Measurements from ENCODE around the gene NOC3L.

NOC3L gene

GRCh38 chr10:94344522-94345122, 18.1 kb downstream of the NOC3L start:
- Histone ChIP-seq H3K9ac (no peak overlapping the region), H3K9me3 (no peaks in the 10 kb centered on the region), H3K27ac (no peak overlapping the region), H4K20me1 (no peaks in the 10 kb centered on the region), H3K4me2 (no peak overlapping the region), H3K36me3 (peaks cover 71% of the 10 kb centered on the region), H3K4me1 (no peaks in the 10 kb centered on the region; the same call in 1 of the 2 replicates), H3K27me3 (no peaks in the 10 kb centered on the region), H3K4me3 (no peak overlapping the region)
- no peak for TF ChIP-seq Cebpa-rat (IDR thresholded peaks at IDR 0.05)

- Histone ChIP-seq H4K20me1 (no peaks in the 10 kb centered on the region), H3K9ac (no peak overlapping the region), H3K4me1 (no peaks in the 10 kb centered on the region), H3K27me3 (no peaks in the 10 kb centered on the region), H3K4me2 (no peak overlapping the region), H3K4me3 (no peak overlapping the region), H3K27ac (no peak overlapping the region), H3K9me3 (no peaks in the 10 kb centered on the region), H3K36me3 (peaks cover 78% of the 10 kb centered on the region)
- TF ChIP-seq Cebpa-rat (IDR thresholded peaks at IDR 0.05): no peak
These were observed 19.6 kb downstream of the NOC3L start for GRCh38 chr10:94343151-94343550.

GRCh38 chr10:94334857-94335256, 27.9 kb downstream of the NOC3L start:
- no peak overlapping the region for H3K9ac ChIP-seq
- no peak overlapping the region for H3K4me2 ChIP-seq
- TF ChIP-seq Cebpa-rat (IDR thresholded peaks at IDR 0.05): no peak
- peaks cover 94% of the 10 kb centered on the region for H3K36me3 ChIP-seq
- H3K9me3 ChIP-seq: no peaks in the 10 kb centered on the region
- no peaks in the 10 kb centered on the region for H3K4me1 ChIP-seq
- H3K4me3 ChIP-seq: no peak overlapping the region
- H3K27ac ChIP-seq: no peak overlapping the region
- no peaks in the 10 kb centered on the region for H3K27me3 ChIP-seq
- H4K20me1 ChIP-seq: no peaks in the 10 kb centered on the region

GRCh38 chr10:94333051-94333450, 29.7 kb downstream of the NOC3L start:
- Histone ChIP-seq H3K27me3 (no peaks in the 10 kb centered on the region), H3K9me3 (no peaks in the 10 kb centered on the region), H3K4me2 (no peak overlapping the region), H3K4me3 (no peak overlapping the region), H4K20me1 (no peaks in the 10 kb centered on the region), H3K9ac (no peak overlapping the region), H3K4me1 (no peaks in the 10 kb centered on the region), H3K27ac (no peak overlapping the region), H3K36me3 (peaks cover 90% of the 10 kb centered on the region)
- no peak for TF ChIP-seq Cebpa-rat (IDR thresholded peaks at IDR 0.05)

GRCh38 chr10:94328613-94329012, 34.1 kb downstream of the NOC3L start:
- no peaks in the 10 kb centered on the region for H3K4me1 ChIP-seq
- no peak for TF ChIP-seq Cebpa-rat (IDR thresholded peaks at IDR 0.05)
- H3K36me3 ChIP-seq: peaks cover 75% of the 10 kb centered on the region
- H3K4me3 ChIP-seq: no peak overlapping the region
- H3K9me3 ChIP-seq: no peaks in the 10 kb centered on the region
- H4K20me1 ChIP-seq: no peaks in the 10 kb centered on the region
- H3K4me2 ChIP-seq: no peak overlapping the region
- no peak overlapping the region for H3K27ac ChIP-seq
- H3K9ac ChIP-seq: no peak overlapping the region
- H3K27me3 ChIP-seq: no peaks in the 10 kb centered on the region

- H3K4me3 ChIP-seq: no peak overlapping the region
- no peak overlapping the region for H3K4me2 ChIP-seq
- no peaks in the 10 kb centered on the region for H4K20me1 ChIP-seq
- H3K36me3 ChIP-seq: peaks cover 73% of the 10 kb centered on the region
- H3K27me3 ChIP-seq: no peaks in the 10 kb centered on the region
- H3K27ac ChIP-seq: no peak overlapping the region
- no peak for TF ChIP-seq Cebpa-rat (IDR thresholded peaks at IDR 0.05)
- no peak overlapping the region for H3K9ac ChIP-seq
- H3K4me1 ChIP-seq: no peaks in the 10 kb centered on the region
- no peaks in the 10 kb centered on the region for H3K9me3 ChIP-seq
These were observed 35.1 kb downstream of the NOC3L start for GRCh38 chr10:94327649-94328048.

- Histone ChIP-seq H4K20me1 (no peaks in the 10 kb centered on the region), H3K9me3 (no peaks in the 10 kb centered on the region), H3K4me1 (no peaks in the 10 kb centered on the region), H3K36me3 (peaks cover 54% of the 10 kb centered on the region), H3K27me3 (no peaks in the 10 kb centered on the region), H3K4me2 (no peak overlapping the region), H3K9ac (no peak overlapping the region), H3K4me3 (no peak overlapping the region), H3K27ac (no peak overlapping the region)
- TF ChIP-seq Cebpa-rat (IDR thresholded peaks at IDR 0.05): no peak
These were observed 38.0 kb downstream of the NOC3L start for GRCh38 chr10:94324609-94325233.

GRCh38 chr10:94320285-94320914, 42.3 kb downstream of the NOC3L start:
- peaks cover 31% of the 10 kb centered on the region for H3K36me3 ChIP-seq
- no peak overlapping the region for H3K4me3 ChIP-seq
- no peaks in the 10 kb centered on the region for H3K9me3 ChIP-seq
- no peak overlapping the region for H3K27ac ChIP-seq
- H3K27me3 ChIP-seq: no peaks in the 10 kb centered on the region
- H3K4me2 ChIP-seq: no peak overlapping the region
- H4K20me1 ChIP-seq: no peaks in the 10 kb centered on the region
- no peak overlapping the region for H3K9ac ChIP-seq
- no peaks in the 10 kb centered on the region for H3K4me1 ChIP-seq
- TF ChIP-seq Cebpa-rat (IDR thresholded peaks at IDR 0.05): no peak

GRCh38 chr10:94316560-94316959, 46.2 kb downstream of the NOC3L start:
- Histone ChIP-seq H3K4me3 (no peak overlapping the region), H4K20me1 (no peaks in the 10 kb centered on the region), H3K36me3 (no peaks in the 10 kb centered on the region), H3K4me2 (no peak overlapping the region), H3K4me1 (no peaks in the 10 kb centered on the region), H3K27ac (no peak overlapping the region), H3K27me3 (no peaks in the 10 kb centered on the region), H3K9me3 (no peaks in the 10 kb centered on the region), H3K9ac (no peak overlapping the region)
- no peak for TF ChIP-seq Cebpa-rat (IDR thresholded peaks at IDR 0.05)

- Histone ChIP-seq H3K27ac (no peak overlapping the region), H3K4me3 (no peak overlapping the region), H3K27me3 (no peaks in the 10 kb centered on the region), H3K9me3 (no peaks in the 10 kb centered on the region), H3K36me3 (no peaks in the 10 kb centered on the region), H4K20me1 (no peaks in the 10 kb centered on the region), H3K4me2 (no peak overlapping the region), H3K9ac (no peak overlapping the region), H3K4me1 (no peaks in the 10 kb centered on the region)
- TF ChIP-seq Cebpa-rat (IDR thresholded peaks at IDR 0.05): no peak
These were observed 46.7 kb downstream of the NOC3L start for GRCh38 chr10:94315975-94316464.
